ENCODE data around the gene GBX2. TPM values are rescaled to one million over a fixed set of nuclear protein-coding genes. Genes with fewer than 3 reads are reported as not detected.

The GBX2 gene
- total RNA-seq, 4 donors from 2014 or later: not detected

DNA sequence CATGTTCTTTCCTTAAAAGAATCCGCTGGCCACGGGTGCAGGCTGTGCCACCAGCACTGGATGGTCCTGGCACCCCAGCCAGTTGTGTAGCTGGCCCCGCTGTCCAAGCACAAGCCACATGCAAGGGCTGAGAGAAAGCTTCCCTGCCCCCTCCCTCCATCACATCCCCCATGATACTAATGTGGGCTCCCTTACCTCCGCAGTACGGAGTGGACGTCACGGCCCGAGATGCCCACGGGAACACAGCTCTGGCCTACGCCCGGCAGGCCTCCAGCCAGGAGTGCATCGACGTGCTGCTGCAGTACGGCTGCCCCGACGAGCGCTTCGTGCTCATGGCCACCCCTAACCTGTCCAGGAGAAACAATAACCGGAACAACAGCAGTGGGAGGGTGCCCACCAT is 44.5 kb downstream of the GBX2 start:
- Histone ChIP-seq H3K36me3 (peaks cover 6 to 11% of the 10 kb centered on the region in 2 donors), H3K27ac (no peak overlapping the region), H3K4me1 (no peaks in the 10 kb centered on the region), H3K4me3 (replicated peaks in 1 of 3) (no peak overlapping the region), H3K27me3 (no peaks in the 10 kb centered on the region), H3K9me3 (no peaks in the 10 kb centered on the region)
- DNase-seq: no peak
- no peak for TF ChIP-seq POLR2A (IDR thresholded peaks at IDR 0.05)
- TF ChIP-seq, protein P1, sequence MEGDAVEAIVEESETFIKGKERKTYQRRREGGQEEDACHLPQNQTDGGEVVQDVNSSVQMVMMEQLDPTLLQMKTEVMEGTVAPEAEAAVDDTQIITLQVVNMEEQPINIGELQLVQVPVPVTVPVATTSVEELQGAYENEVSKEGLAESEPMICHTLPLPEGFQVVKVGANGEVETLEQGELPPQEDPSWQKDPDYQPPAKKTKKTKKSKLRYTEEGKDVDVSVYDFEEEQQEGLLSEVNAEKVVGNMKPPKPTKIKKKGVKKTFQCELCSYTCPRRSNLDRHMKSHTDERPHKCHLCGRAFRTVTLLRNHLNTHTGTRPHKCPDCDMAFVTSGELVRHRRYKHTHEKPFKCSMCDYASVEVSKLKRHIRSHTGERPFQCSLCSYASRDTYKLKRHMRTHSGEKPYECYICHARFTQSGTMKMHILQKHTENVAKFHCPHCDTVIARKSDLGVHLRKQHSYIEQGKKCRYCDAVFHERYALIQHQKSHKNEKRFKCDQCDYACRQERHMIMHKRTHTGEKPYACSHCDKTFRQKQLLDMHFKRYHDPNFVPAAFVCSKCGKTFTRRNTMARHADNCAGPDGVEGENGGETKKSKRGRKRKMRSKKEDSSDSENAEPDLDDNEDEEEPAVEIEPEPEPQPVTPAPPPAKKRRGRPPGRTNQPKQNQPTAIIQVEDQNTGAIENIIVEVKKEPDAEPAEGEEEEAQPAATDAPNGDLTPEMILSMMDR (IDR thresholded peaks at IDR 0.05): no peak
- 94 to 97% methylated on average over 16 to 19 of the region's 19 CpGs for WGBS, 2 donors
- intact Hi-C loops (cut with DNase I): no loop called here

DNA sequence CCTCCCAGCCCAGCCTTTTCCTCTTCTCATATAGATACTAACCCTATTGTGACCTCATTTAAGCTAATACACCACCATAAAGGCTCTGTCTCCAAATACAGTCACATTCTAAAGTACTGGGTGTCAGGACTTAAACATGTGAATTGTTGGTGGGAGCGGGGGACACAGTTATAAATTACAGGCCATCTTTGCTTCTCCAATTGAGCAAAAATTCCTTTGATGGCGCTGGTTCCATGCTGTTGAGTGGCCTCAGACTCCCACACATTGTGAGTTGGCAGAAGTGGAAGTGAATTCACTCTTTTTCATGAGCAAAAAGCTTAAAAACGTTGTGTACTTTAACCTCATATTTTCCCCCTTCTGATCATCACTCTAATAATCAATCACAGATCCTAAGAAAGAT is 46.0 kb downstream of the GBX2 start:
- Histone ChIP-seq H3K27me3 (no peaks in the 10 kb centered on the region), H3K27ac (no peak overlapping the region), H3K4me1 (no peaks in the 10 kb centered on the region), H3K36me3 (peaks cover 6 to 11% of the 10 kb centered on the region in 2 donors), H3K4me3 (replicated peaks in 1 of 3) (no peak overlapping the region), H3K9me3 (no peaks in the 10 kb centered on the region)
- TF ChIP-seq POLR2A (IDR thresholded peaks at IDR 0.05): no peak
- TF ChIP-seq, protein P1 (IDR thresholded peaks at IDR 0.05): no peak
- intact Hi-C loops (cut with DNase I): no loop called here
- no peak for DNase-seq
- WGBS, 2 donors: 89 to 97% methylated on average over 3 of the region's 3 CpGs

DNA sequence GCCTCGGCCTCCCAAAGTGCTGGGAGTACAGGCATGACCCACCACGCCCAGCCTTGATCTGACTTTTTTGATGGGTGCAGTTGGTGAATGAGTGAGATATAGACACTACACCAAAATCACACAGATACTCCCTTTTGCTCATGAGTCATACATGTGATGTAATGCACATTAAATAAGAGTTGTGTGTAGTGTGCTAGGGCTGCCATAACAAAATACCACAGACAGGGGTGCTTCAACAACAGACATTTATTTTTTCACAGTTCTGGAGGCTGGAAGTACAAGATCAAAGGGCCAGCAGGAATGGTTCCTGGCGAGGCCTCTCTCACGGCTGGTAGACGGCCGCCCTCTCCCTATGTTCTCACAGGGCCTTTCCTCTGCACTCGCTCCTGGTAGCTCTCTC is 46.6 kb downstream of the GBX2 start:
- intact Hi-C loops (cut with DNase I): no loop called here
- H3K27ac ChIP-seq: no peak overlapping the region
- H3K36me3 ChIP-seq: peaks cover 6 to 11% of the 10 kb centered on the region in 2 donors
- no peak overlapping the region for H3K4me3 ChIP-seq (replicated peaks in 1 of 3)
- no peaks in the 10 kb centered on the region for H3K4me1 ChIP-seq
- H3K27me3 ChIP-seq: no peaks in the 10 kb centered on the region
- no peaks in the 10 kb centered on the region for H3K9me3 ChIP-seq
- DNase-seq: no peak
- TF ChIP-seq, protein P1 (IDR thresholded peaks at IDR 0.05): no peak
- TF ChIP-seq POLR2A (IDR thresholded peaks at IDR 0.05): no peak
- 98% methylated on average over 7 of the region's 7 CpGs for WGBS, 2 donors

DNA sequence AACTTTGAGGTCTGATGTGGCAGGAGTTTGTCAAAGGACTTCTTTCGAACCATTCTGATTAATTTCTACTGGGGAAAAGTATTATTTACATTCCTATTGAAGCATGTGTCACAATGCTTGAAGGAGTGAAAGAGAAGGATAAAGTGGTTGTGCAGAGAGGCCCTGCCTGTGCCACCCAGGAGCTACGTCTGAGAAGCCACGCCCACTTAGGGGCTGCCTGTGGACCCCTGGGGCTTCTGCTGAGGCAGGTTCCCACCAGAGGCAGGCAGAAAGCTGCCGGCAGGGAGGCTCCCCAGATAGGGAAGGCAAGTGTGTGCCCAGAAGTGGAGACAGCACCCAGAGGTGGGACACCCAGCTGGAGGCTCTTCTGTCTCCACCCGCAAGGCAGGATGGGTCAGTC is 47.4 kb downstream of the GBX2 start:
- intact Hi-C loops (cut with DNase I): no loop called here
- TF ChIP-seq, protein P1 (IDR thresholded peaks at IDR 0.05): no peak
- TF ChIP-seq POLR2A (IDR thresholded peaks at IDR 0.05): no peak
- Histone ChIP-seq H3K27me3 (no peaks in the 10 kb centered on the region), H3K9me3 (no peaks in the 10 kb centered on the region), H3K4me1 (no peaks in the 10 kb centered on the region), H3K27ac (no peak overlapping the region), H3K4me3 (replicated peaks in 1 of 3) (no peak overlapping the region), H3K36me3 (peaks cover 6 to 11% of the 10 kb centered on the region in 2 donors)
- DNase-seq: no peak
- 90% methylated on average over 5 of the region's 5 CpGs for WGBS, 2 donors

DNA sequence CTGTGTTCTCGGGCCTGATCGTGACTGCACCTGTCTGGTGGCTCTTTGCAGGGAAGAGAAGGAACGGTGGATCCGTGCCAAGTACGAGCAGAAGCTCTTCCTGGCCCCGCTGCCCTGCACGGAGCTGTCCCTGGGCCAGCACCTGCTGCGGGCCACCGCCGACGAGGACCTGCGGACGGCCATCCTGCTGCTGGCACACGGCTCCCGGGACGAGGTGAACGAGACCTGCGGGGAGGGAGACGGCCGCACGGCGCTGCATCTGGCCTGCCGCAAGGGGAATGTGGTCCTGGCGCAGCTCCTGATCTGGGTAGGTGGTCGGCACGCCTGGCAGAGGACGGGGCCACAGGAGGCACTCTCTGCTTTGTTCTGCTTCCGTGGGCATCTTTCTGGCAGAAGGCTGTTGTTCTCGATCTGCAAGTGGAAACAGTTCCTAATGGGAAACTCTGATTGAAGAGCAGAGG is 48.0 kb downstream of the GBX2 start:
- WGBS, 2 donors: 77% methylated on average over 10 to 18 of the region's 29 CpGs
- TF ChIP-seq POLR2A (IDR thresholded peaks at IDR 0.05): no peak
- TF ChIP-seq, protein P1 (IDR thresholded peaks at IDR 0.05): no peak

More for the DNA sequence above, 48.0 kb downstream of the GBX2 start:
- H3K27ac ChIP-seq: no peak overlapping the region
- intact Hi-C loops (cut with DNase I): no loop called here
- H3K4me1 ChIP-seq: no peaks in the 10 kb centered on the region
- no peak overlapping the region for H3K4me3 ChIP-seq (replicated peaks in 1 of 3)
- H3K36me3 ChIP-seq: peaks cover 6% of the 10 kb centered on the region in 2 donors
- H3K27me3 ChIP-seq: no peaks in the 10 kb centered on the region
- no peak for DNase-seq
- no peaks in the 10 kb centered on the region for H3K9me3 ChIP-seq
